ENCODE data around the gene KANK4. TPM values are rescaled to one million over a fixed set of nuclear protein-coding genes. Genes with fewer than 3 reads are reported as not detected.

The KANK4 gene
- total RNA-seq, 1 donor from 2014 or later = 1.0 TPM

DNA sequence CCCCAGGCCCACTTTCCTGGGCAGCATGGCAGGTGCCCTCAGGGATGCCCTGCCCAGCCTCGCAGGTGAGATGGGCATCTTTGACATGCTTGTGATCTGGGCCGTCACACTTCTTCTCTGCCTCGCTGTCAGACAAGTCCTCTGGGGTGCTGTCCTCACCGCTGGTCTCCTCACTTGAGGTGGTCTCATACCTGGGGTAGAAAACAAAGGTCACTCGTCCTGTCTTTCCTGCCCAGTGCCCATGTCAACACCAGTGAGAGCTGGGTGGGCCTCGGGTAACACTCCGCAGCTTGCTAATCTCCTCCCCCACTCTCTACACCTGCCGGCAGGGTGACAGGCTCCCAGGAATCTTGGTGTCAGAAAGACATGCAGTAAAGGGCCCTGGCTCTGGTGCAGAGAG lies 50.9 kb downstream of the KANK4 start:
- peaks cover 7% of the 10 kb centered on the region for H3K27me3 Mint-ChIP-seq
- no peak for DNase-seq (ENCODE audit: low spot score, unreplicated experiment)
- H3K36me3 Mint-ChIP-seq (ENCODE audit: insufficient read depth) = no peaks in the 10 kb centered on the region

DNA sequence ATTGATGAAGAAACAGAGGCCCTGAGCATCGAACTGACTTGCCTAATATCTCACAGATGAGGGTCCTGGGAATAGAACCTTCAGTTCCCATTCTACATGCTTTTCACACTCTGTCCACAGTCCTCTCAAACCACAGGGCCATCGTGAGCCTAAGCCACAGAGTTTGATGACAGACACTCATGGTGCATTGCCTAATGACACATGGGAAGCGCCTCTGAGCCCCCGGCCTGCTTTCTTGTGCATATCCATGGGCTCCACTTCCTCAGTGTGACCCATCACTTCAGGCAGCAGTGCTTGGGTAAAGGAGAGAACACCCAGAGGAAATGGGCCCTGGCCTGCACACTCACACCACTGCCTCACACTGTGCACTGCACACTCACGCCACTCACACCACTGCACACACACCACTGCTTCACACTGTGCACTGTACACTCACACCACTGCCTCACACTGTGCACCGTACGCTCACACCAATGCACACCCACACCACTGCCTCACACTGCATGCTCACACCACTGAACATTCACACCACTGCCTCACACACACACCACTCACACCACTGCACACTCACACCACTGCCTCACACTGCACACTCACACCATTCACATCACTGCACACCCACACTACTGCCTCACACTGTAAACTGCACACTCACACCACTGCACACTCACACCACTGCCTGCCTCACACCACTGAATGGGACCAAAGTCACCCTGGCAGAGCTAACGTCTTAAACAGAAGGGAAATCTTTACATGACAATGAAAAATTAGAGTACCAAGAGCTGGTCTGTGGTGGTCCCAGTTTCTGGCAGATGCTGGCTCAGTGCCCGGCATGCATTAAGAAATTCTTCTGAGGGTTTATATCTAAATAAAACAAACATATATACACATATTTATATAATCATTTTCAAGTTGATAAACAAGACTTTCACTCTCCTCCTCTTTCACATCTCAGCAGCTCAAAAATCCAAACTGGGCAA lies 53.0 kb downstream of the KANK4 start:
- no peak for DNase-seq (ENCODE audit: low spot score, unreplicated experiment)
- no peak overlapping the region for H3K27ac Mint-ChIP-seq
- TF ChIP-seq, protein P1, sequence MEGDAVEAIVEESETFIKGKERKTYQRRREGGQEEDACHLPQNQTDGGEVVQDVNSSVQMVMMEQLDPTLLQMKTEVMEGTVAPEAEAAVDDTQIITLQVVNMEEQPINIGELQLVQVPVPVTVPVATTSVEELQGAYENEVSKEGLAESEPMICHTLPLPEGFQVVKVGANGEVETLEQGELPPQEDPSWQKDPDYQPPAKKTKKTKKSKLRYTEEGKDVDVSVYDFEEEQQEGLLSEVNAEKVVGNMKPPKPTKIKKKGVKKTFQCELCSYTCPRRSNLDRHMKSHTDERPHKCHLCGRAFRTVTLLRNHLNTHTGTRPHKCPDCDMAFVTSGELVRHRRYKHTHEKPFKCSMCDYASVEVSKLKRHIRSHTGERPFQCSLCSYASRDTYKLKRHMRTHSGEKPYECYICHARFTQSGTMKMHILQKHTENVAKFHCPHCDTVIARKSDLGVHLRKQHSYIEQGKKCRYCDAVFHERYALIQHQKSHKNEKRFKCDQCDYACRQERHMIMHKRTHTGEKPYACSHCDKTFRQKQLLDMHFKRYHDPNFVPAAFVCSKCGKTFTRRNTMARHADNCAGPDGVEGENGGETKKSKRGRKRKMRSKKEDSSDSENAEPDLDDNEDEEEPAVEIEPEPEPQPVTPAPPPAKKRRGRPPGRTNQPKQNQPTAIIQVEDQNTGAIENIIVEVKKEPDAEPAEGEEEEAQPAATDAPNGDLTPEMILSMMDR (IDR thresholded peaks at IDR 0.05; ENCODE audit: unreplicated experiment) = no peak
- H3K4me3 Mint-ChIP-seq (ENCODE audit: low read depth) = no peak overlapping the region
- no peaks in the 10 kb centered on the region for H3K36me3 Mint-ChIP-seq (ENCODE audit: insufficient read depth)
- H3K9me3 Mint-ChIP-seq (ENCODE audit: low read depth) = no peaks in the 10 kb centered on the region
- H3K4me1 Mint-ChIP-seq (ENCODE audit: low read depth) = peaks cover 6% of the 10 kb centered on the region
- H3K27me3 Mint-ChIP-seq = peaks cover 7% of the 10 kb centered on the region

More for the DNA sequence above, 50.9 kb downstream of the KANK4 start:
- H3K27ac Mint-ChIP-seq = no peak overlapping the region
- TF ChIP-seq, protein P1 (IDR thresholded peaks at IDR 0.05; ENCODE audit: unreplicated experiment) = no peak
- H3K9me3 Mint-ChIP-seq (ENCODE audit: low read depth) = no peaks in the 10 kb centered on the region
- peaks cover 5% of the 10 kb centered on the region for H3K4me1 Mint-ChIP-seq (ENCODE audit: low read depth)
- no peak overlapping the region for H3K4me3 Mint-ChIP-seq (ENCODE audit: low read depth)

DNA sequence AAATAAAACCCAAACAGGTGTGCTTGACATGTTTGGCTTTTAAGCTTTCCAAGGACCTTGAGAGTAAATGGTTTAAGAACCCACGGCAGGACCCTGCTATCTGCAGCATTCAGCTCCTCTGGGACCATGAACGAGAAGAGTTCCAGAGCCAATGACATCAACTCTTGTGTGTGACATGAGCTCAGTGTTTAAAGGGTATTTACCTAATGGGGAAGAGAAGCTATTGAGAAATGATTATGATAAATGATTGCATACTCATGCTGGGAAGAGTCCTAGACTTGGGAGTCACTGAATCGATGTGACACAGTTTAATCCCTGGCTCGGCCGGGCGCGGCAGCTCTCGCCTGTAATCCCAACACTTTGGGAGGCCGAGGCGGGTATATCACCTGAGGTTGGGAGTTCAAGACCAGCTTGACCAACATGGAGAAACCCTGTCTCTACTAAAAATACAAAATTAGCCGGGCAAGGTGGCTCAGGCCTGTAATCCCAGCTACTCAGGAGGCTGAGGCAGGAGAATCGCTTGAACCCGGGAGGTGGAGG lies 55.4 kb downstream of the KANK4 start:
- TF ChIP-seq, protein P1 (IDR thresholded peaks at IDR 0.05; ENCODE audit: unreplicated experiment) = no peak

DNA sequence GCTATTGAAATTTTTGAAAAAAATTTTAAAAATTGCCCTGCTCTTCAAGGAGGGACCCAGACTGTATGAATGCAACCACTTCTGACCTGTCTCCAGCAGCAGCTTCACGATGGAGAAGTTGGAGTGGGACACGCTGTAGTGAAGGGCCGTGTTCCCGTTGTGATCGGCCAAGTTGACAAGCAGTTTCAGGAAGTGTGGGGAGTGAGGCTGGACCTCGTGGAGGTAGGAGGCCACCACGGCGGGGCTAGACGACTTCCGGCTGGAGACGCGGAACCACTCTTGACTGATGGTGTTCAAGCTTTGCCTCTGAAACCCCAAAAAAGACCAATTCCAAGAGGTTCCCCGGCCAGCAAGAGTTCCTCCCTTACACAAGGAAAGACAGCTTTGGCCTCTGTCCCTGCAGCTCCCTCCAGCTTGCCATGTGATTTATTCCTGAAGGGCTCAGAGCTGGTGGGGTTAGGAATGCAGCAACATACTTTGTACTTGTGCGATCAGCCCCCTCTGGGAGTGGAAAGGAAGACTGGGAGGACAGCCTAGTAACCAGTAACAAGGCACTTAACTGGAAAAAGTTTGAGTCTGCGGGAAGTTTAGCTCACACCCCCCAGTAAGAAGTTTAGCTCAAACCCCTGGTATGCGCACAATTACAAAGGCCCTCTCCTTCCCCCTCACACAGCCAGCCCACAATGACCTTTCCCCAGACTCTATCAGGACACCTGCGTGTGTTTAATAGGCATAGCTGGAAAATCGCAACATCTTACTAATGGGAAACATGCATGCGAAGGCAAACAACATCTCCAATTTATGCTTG lies 56.0 kb downstream of the KANK4 start:
- Mint-ChIP-seq H3K9me3 (ENCODE audit: low read depth) (no peaks in the 10 kb centered on the region), H3K36me3 (ENCODE audit: insufficient read depth) (no peaks in the 10 kb centered on the region), H3K27me3 (peaks cover 15% of the 10 kb centered on the region), H3K4me3 (ENCODE audit: low read depth) (no peak overlapping the region), H3K27ac (no peak overlapping the region), H3K4me1 (ENCODE audit: low read depth) (peaks cover 2% of the 10 kb centered on the region)
- TF ChIP-seq, protein P1 (IDR thresholded peaks at IDR 0.05; ENCODE audit: unreplicated experiment) = no peak
- DNase-seq (ENCODE audit: low spot score, unreplicated experiment) = no peak

More for the DNA sequence above, 55.4 kb downstream of the KANK4 start:
- DNase-seq (ENCODE audit: low spot score, unreplicated experiment) = no peak
- H3K9me3 Mint-ChIP-seq (ENCODE audit: low read depth) = no peaks in the 10 kb centered on the region
- H3K4me3 Mint-ChIP-seq (ENCODE audit: low read depth) = no peak overlapping the region
- H3K36me3 Mint-ChIP-seq (ENCODE audit: insufficient read depth) = no peaks in the 10 kb centered on the region
- peaks cover 10% of the 10 kb centered on the region for H3K27me3 Mint-ChIP-seq
- H3K4me1 Mint-ChIP-seq (ENCODE audit: low read depth) = peaks cover 6% of the 10 kb centered on the region
- H3K27ac Mint-ChIP-seq = no peak overlapping the region

DNA sequence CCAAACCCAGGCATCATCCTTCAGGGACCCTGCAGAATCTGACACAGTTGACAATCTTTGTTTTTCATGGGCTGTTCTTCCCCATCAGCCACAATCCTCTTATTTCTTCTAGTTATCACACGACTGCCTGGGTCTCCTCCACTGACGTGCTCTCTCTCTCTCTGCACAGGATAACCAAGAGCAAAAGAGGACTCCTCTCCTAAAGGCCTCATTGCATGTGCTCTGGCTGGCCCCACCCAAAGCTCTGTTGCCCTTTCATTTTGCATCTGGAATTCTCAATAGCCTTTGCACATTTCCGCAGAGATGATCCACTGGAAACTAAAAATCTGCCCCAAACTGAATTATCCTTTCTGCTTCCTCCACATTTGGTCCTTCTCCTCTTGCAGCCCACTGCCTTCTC lies 58.5 kb downstream of the KANK4 start:
- Mint-ChIP-seq H3K4me1 (ENCODE audit: low read depth) (peaks cover 2% of the 10 kb centered on the region), H3K27me3 (peaks cover 11% of the 10 kb centered on the region), H3K27ac (no peak overlapping the region), H3K36me3 (ENCODE audit: insufficient read depth) (no peaks in the 10 kb centered on the region), H3K4me3 (ENCODE audit: low read depth) (no peak overlapping the region), H3K9me3 (ENCODE audit: low read depth) (no peaks in the 10 kb centered on the region)
- no peak for DNase-seq (ENCODE audit: low spot score, unreplicated experiment)
- TF ChIP-seq, protein P1 (IDR thresholded peaks at IDR 0.05; ENCODE audit: unreplicated experiment) = no peak

Measured in progenitor cell of endocrine pancreas (in vitro differentiated cells).